PC-9 (cell line): ENCODE results near the gene CTSH. TPM values are rescaled to one million over a fixed set of nuclear protein-coding genes. Genes with fewer than 3 reads are reported as not detected.

ENCODE experiments used
- BruUV-seq: library from RNA; stranded (reverse); fragments of 400-500 nt; replicated peaks from 2 replicates; lab custom pipeline; 2021; lab: Mats Ljungman, UMichigan
- CTCF ChIA-PET: fragments of 300-600 bp; sonication (Branson Sonifier 250); formaldehyde crosslinking; loops from one replicate; lab custom pipeline; 2022; ENCODE audit warnings: antibody characterized with exemption; lab: Charles Lee
- POLR2A ChIA-PET: fragments of 300-600 bp; sonication (Branson Sonifier 250); formaldehyde crosslinking; loops from one replicate; lab custom pipeline; 2022; ENCODE audit warnings: antibody characterized with exemption; ENCODE audit not compliant: unreplicated experiment; lab: Charles Lee
- DNase-seq, 2 experiments: peaks; one replicate each; pipeline versions ENCODE4 v3.0.0 to v3.0.0-alpha.2; 2015 to 2022; ENCODE audit warnings: mixed read lengths in 1 of 2
- H2AFZ ChIP-seq: fragments of 200-600 bp; sonication (generic); 2 replicates; pipeline ENCODE4 v1.8.1; 2017; ENCODE audit warnings: antibody characterized with exemption
- H3F3A ChIP-seq: fragments of 200-600 bp; sonication (generic); 2 replicates; pipeline ENCODE4 v1.8.1; 2017; ENCODE audit warnings: antibody characterized with exemption, mild to moderate bottlenecking, low read depth; ENCODE audit not compliant: insufficient read depth
- H3K27ac ChIP-seq: fragments of 200-600 bp; sonication (generic); 2 replicates; pipeline ENCODE4 v1.6.1; 2016; ENCODE audit warnings: mixed run types
- H3K27me3 ChIP-seq: fragments of 200-600 bp; sonication (generic); 2 replicates; pipeline ENCODE4 v1.6.1; 2016; ENCODE audit warnings: low read depth, mixed run types; ENCODE audit not compliant: insufficient read depth
- H3K36me3 ChIP-seq: fragments of 200-600 bp; sonication (generic); 2 replicates; pipeline ENCODE4 v1.6.1; 2016; ENCODE audit warnings: low read depth, mixed run types
- H3K4me1 ChIP-seq: fragments of 200-600 bp; sonication (generic); replicated peaks from 2 replicates; pipeline ENCODE4 v1.6.1; 2016; ENCODE audit warnings: mixed run types; ENCODE audit not compliant: insufficient read depth
- H3K4me2 ChIP-seq: fragments of 200-600 bp; sonication (generic); 2 replicates; pipeline ENCODE4 v1.6.1; 2017; ENCODE audit warnings: mixed run types
- H3K4me3 ChIP-seq: fragments of 200-600 bp; sonication (generic); 2 replicates; pipeline ENCODE4 v1.6.1; 2016; ENCODE audit warnings: mixed run types
- H3K79me2 ChIP-seq: fragments of 200-600 bp; sonication (generic); 2 replicates; pipeline ENCODE4 v1.6.1; 2017; ENCODE audit warnings: low read depth, mixed run types
- H3K9me2 ChIP-seq: fragments of 200-600 bp; sonication (generic); 2 replicates; pipeline ENCODE4 v1.8.1; 2017; ENCODE audit warnings: mild to moderate bottlenecking; ENCODE audit not compliant: insufficient read depth
- H3K9me3 ChIP-seq: fragments of 200-600 bp; sonication (generic); 2 replicates; pipeline ENCODE4 v1.8.1; 2016; ENCODE audit warnings: low read depth; ENCODE audit not compliant: insufficient read depth
- H4K20me1 ChIP-seq: fragments of 200-600 bp; sonication (generic); 2 replicates; pipeline ENCODE4 v1.8.1; 2017; ENCODE audit not compliant: insufficient read depth
- EZH2 ChIP-seq: fragments of 200-600 bp; sonication (generic); IDR thresholded peaks from 2 replicates; pipeline ENCODE4 v1.8.0; 2017; ENCODE audit warnings: antibody characterized with exemption, low read depth
- intact Hi-C: fragments of 100-400 bp; cut with micrococcal nuclease; formaldehyde crosslinking; loops from one replicate; pipeline ENCODE4 v1.10.0; 2022; ENCODE audit not compliant: unreplicated experiment
- total RNA-seq: library from RNA; stranded (reverse); gene quantifications from 2 replicates; pipeline ENCODE4 v1.2.3, GENCODE V29; 2021
- TF ChIP-seq, protein P1 (sequence below): fragments of 200-600 bp; sonication (generic); conservative IDR thresholded peaks from 2 replicates; pipeline ENCODE4 v1.6.1; 2017; ENCODE audit warnings: mixed run types, antibody characterized with exemption, mild to moderate bottlenecking, moderate library complexity

The CTSH gene
- total RNA-seq, 1 experiment from 2014 or later = 101 TPM

DNA sequence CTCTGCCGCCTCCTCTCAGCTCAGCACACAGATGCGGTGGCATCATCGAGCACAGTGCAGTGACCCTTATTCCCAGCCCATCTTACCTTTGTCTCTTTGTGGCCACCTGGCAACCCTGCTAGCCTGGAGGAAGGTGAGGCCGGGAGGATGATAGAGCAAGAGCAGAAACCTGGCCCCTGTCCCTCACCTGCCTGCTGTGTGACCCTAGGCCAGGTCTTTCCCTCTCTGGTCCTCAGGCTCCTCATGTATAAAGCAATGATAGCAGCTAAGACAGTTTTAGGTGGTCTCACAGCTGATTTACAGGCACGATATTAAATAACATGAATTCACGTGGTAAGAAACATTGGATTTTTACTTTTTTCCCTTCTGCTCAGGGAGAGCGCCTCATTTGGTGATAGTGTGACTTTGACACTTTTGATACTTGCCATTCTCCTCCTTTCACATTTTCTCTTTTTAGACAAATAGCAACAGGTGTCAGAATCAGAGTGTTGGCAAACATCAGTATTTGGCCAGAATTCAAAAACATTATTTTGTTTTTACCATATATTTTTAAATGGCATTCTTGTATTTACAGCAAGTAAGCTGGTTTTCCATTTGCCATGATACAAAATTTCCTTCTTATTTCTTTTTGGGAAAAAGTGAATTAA is 29.5 kb upstream of the CTSH start:
- H3K4me2 ChIP-seq = no peak overlapping the region
- H4K20me1 ChIP-seq = no peaks in the 10 kb centered on the region
- BruUV-seq = no TSS peak
- peaks cover 29% of the 10 kb centered on the region for H3K4me1 ChIP-seq
- no peaks in the 10 kb centered on the region for H3K9me2 ChIP-seq
- H3F3A ChIP-seq = peaks cover 7% of the 10 kb centered on the region
- H3K79me2 ChIP-seq = no peaks in the 10 kb centered on the region
- no peak overlapping the region for H3K27ac ChIP-seq
- no peak for DNase-seq
- no peaks in the 10 kb centered on the region for H3K27me3 ChIP-seq
- POLR2A ChIA-PET = no interaction called here
- CTCF ChIA-PET = no interaction called here
- H3K9me3 ChIP-seq = no peaks in the 10 kb centered on the region
- intact Hi-C loops = no loop called here
- H2AFZ ChIP-seq = no peak overlapping the region
- H3K36me3 ChIP-seq = no peaks in the 10 kb centered on the region
- TF ChIP-seq, protein P1, sequence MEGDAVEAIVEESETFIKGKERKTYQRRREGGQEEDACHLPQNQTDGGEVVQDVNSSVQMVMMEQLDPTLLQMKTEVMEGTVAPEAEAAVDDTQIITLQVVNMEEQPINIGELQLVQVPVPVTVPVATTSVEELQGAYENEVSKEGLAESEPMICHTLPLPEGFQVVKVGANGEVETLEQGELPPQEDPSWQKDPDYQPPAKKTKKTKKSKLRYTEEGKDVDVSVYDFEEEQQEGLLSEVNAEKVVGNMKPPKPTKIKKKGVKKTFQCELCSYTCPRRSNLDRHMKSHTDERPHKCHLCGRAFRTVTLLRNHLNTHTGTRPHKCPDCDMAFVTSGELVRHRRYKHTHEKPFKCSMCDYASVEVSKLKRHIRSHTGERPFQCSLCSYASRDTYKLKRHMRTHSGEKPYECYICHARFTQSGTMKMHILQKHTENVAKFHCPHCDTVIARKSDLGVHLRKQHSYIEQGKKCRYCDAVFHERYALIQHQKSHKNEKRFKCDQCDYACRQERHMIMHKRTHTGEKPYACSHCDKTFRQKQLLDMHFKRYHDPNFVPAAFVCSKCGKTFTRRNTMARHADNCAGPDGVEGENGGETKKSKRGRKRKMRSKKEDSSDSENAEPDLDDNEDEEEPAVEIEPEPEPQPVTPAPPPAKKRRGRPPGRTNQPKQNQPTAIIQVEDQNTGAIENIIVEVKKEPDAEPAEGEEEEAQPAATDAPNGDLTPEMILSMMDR = no peak
- no peak for TF ChIP-seq EZH2
- H3K4me3 ChIP-seq = no peak overlapping the region

DNA sequence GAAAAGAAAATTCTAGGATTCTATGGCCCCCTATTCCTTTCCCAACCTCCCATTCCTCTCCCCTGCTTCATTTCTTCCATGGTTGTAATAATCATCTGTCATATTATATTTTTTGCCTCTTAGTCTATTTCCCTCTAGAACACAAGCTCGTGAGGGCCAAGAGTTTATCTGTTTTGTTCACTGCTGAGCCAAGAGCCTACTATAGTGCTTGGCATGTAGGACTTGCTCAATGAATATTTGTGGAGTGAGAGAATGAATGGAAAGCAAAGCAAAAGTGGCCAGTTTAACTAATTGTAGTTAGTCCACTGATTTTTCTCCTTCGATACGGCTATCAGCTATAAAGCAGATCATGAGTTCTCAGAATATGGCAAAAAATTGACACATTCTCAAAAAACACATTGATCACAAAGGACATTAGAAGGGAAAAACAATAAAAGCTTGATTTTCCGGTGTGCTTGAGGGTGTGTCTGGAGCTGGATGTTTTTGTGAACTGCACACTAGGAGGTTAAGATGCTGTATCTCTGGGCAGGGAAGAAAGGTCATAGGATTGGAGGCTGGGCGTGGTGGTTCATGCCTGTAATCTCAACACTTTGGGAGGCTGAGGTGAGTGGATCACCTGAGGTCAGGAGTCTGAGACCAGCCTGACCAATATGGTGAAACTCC is 25.0 kb upstream of the CTSH start:
- Histone ChIP-seq H3F3A (peaks cover 13% of the 10 kb centered on the region), H3K79me2 (no peaks in the 10 kb centered on the region), H3K27ac (peak overlapping the region; percentile 52), H3K9me2 (no peaks in the 10 kb centered on the region), H4K20me1 (no peaks in the 10 kb centered on the region), H2AFZ (no peak overlapping the region), H3K27me3 (no peaks in the 10 kb centered on the region), H3K9me3 (no peaks in the 10 kb centered on the region), H3K4me1 (peaks cover 52% of the 10 kb centered on the region), H3K4me3 (no peak overlapping the region), H3K36me3 (no peaks in the 10 kb centered on the region), H3K4me2 (peak overlapping the region; percentile 41)
- ChIA-PET POLR2A (no interaction called here), CTCF (interaction anchor here (1.3 kb wide), 1 partner anchor 10 kb away, joined by 4 read pairs; no protein-coding TSS in a partner anchor)
- intact Hi-C loops = no loop called here
- BruUV-seq = no TSS peak
- no peak for TF ChIP-seq EZH2
- TF ChIP-seq, protein P1 = no peak
- DNase-seq = no peak

- BruUV-seq = no TSS peak
- POLR2A ChIA-PET = no interaction called here
- Histone ChIP-seq H3K4me3 (no peak overlapping the region; the same call in 1 of the 2 replicates), H3K27ac (peak overlapping the region; percentile 52), H3K79me2 (no peaks in the 10 kb centered on the region), H3K9me2 (no peaks in the 10 kb centered on the region), H3K9me3 (no peaks in the 10 kb centered on the region), H2AFZ (no peak overlapping the region), H3K27me3 (no peaks in the 10 kb centered on the region), H3F3A (peaks cover 13% of the 10 kb centered on the region), H3K36me3 (no peaks in the 10 kb centered on the region), H4K20me1 (no peaks in the 10 kb centered on the region), H3K4me1 (peaks cover 52% of the 10 kb centered on the region), H3K4me2 (peak overlapping the region; percentile 41)
- TF ChIP-seq, protein P1 = no peak
- DNase-seq = peak; percentile 40 to 72
- intact Hi-C loops = loop anchor here (1.0 kb wide), 1 partner anchor 16 kb away; no protein-coding TSS in a partner anchor
- CTCF ChIA-PET = no interaction called here
Observed at GRCh38 chr15:78968539-78969271, 23.9 kb upstream of the CTSH start.
